Thoracic aorta (tissue), 2 donors: ENCODE results near the gene GPX4. TPM values are rescaled to one million over a fixed set of nuclear protein-coding genes. Genes with fewer than 3 reads are reported as not detected.

ENCODE experiments used
- ATAC-seq: fragments of 150-250 bp; one replicate; pipeline ENCODE4 v1.8.0; 2017; ENCODE audit warnings: low read depth; ENCODE audit not compliant: insufficient number of reproducible peaks, low FRiP score
- DNase-seq: peaks from one replicate; pipeline ENCODE4 v3.0.0-alpha.2; 2020; ENCODE audit warnings: low spot score
- H3K27ac ChIP-seq, 2 donors: fragments of 200-600 bp; sonication (generic); 1 replicate in 1 of 2; 2 replicates in 1 of 2; pipeline ENCODE4 v1.5.1; 2016; ENCODE audit warnings: mild to moderate bottlenecking in 2 of 2, moderate library complexity in 2 of 2
- H3K27me3 ChIP-seq: fragments of 200-600 bp; sonication (generic); replicated peaks from 2 replicates; pipeline ENCODE4 v1.6.0; 2016; ENCODE audit warnings: mild to moderate bottlenecking; ENCODE audit not compliant: insufficient read depth
- H3K36me3 ChIP-seq: fragments of 200-600 bp; sonication (generic); one replicate; pipeline ENCODE4 v1.5.1; 2016
- H3K4me1 ChIP-seq, 2 donors: fragments of 200-600 bp; sonication (generic); 1 replicate in 1 of 2; 2 replicates in 1 of 2; pipeline versions ENCODE4 v1.5.1 to v1.6.0; 2016; ENCODE audit warnings: low read depth in 2 of 2, mild to moderate bottlenecking in 1 of 2; ENCODE audit not compliant: control insufficient read depth in 1 of 2
- H3K4me3 ChIP-seq: fragments of 200-600 bp; sonication (generic); 2 replicates; pipeline ENCODE4 v1.5.1; 2016; ENCODE audit warnings: mild to moderate bottlenecking
- H3K9me3 ChIP-seq: fragments of 200-600 bp; sonication (generic); 2 replicates; pipeline ENCODE4 v1.5.1; 2016
- CTCF ChIP-seq: fragments of 200-600 bp; sonication (generic); IDR thresholded peaks from one replicate; pipeline ENCODE4 v1.5.1; 2019; ENCODE audit warnings: antibody characterized with exemption
- total RNA-seq, 2 donors: library from RNA; depleted of rRNA; stranded (reverse); fragments of >200 nt; gene quantifications; one replicate each; pipeline versions ENCODE4 v1.1.0 to v1.2.3, GENCODE V29; 2016

Gene GPX4
- total RNA-seq, 2 donors from 2014 or later, result 259 to 441 TPM

DNA sequence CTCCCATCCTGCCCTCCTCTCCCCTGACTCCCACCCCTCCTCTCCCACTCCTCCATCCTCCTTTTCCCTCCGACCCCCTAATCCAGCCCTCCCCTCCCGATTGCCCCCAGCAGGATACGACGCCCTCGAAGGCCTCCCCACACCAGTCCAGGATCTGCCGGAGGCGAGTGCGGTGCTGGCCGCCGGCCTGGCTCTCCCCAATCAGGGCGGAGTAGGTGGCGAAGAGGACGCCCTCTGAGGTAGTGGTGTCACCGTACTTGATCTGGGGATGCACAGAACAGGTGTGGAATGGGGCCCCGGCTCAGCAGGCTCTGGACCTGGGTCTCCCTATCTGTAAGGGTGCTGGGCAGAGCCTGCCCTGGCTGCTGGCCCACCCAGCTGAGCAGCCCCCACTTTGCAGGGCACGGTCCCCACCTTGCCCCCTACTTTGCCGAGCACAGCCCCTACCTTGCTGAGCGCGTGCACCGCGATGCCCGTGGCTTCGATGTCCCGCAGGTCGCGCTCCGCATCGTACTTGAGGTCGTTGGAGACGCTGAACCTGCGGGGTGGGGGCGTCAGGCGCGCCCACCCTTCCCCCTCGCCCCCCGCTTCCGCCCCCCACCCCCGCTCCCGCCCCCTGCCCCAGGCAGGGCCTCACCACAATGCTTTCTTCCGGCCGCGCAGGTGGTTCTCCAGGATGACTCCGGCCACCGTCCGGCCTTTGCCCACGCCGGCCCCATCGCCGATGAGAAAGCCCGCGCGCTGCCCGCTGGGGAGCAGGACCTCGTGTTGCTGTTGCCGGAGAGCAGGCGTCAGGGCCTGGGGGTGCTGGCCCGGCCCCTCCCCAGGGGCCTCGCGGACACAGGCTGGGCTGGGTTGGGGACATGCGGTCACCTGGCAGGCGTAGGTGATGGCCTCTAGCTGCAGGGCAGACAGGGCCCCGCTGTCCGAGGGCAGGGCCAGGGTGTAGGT lies 18.5 kb downstream of the GPX4 start:
- H3K36me3 ChIP-seq, result peaks cover 90% of the 10 kb centered on the region

DNA sequence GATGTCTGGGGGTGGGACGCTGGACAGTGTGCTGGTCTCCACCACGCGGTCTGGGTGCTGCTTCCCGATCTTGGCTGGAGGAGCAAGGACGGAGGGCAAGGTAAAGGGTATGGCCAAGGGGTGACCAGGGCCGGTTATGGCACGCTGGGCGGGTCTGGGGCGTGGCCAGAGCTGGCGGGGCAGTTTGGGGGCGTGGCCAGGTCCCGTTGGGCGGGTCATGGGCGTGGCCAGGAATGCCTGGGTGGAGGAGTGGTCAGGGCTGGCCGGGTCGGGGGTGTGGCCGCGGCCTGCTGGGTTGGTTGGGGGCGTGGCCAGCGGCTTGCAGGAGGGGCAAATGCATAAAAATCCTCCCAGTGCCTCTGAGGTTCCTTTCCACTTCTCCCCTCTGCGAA lies 19.2 kb downstream of the GPX4 start:
- Histone ChIP-seq H3K27me3 (no peaks in the 10 kb centered on the region), H3K27ac (no peak overlapping the region), H3K4me3 (no peak overlapping the region), H3K36me3 (peaks cover 88% of the 10 kb centered on the region), H3K9me3 (no peaks in the 10 kb centered on the region), H3K4me1 (peaks cover 21 to 32% of the 10 kb centered on the region in 2 donors)
- no peak for TF ChIP-seq CTCF
- peak; percentile 20 for ATAC-seq
- no peak for DNase-seq

More for the DNA sequence above, 18.5 kb downstream of the GPX4 start:
- no peaks in the 10 kb centered on the region for H3K9me3 ChIP-seq
- TF ChIP-seq CTCF, result no peak
- DNase-seq, result no peak
- no peak overlapping the region for H3K27ac ChIP-seq
- ATAC-seq, result no peak
- no peaks in the 10 kb centered on the region for H3K27me3 ChIP-seq
- peaks cover 21 to 26% of the 10 kb centered on the region in 2 donors for H3K4me1 ChIP-seq
- H3K4me3 ChIP-seq, result no peak overlapping the region

DNA sequence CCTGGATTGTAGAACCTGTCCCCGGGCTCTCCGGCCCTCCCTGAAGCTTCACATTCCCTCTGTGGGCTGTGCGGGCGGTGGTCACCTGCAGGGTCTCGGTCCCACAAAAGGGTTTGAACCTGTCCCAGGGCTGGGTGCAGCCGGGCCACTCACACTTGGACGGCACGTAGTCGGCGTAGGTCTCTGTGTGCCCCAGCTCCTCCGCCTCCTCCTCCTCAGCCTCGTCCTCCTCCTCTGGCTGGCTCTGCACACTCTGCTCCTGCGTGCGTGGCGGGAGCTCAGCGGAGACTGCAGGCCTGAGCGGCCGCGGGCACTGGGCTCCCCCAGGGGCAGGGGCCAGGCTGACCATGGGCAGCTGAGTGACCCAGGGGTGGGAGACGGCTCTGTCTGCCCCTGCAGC lies 19.6 kb downstream of the GPX4 start:
- H3K36me3 ChIP-seq, result peaks cover 84% of the 10 kb centered on the region

DNA sequence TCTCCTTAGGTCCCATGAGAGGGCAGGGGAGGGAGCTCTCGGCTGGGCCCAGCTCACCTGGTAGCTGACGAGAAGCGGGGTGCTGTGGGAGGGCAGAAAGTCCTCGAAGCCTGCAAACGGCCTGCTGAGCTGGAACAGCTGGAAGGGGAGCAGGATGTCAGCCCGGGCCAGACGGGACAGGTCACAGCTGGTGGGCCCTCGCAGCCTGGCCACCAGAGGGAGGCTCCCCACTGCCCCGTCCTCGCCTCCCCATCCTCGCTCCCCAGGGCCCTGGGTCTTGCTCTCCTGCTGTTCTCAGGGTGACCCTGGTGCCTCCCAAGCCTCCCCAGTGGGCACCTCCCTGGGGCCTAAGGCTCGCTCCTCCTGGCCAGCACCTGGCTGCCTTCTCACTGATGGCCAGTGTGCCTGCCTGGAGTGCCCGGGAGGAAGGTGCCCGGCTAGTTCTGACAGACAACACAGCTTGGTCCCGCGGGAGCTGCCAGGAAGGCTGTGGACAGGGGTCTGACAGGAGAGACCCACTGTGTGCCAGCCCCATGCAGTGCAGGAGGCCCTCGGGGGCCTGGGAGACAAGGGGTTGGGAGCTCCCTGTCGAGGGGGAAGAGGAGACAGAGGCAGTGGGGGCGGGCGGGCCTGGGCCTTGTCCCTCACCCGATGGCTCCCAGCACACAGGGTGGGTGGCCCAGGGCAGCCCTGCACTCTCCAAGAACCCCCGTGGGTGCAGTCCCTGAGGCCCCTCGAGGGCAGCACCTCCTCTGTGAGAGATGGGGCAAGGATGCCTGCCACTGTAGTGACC lies 20.3 kb downstream of the GPX4 start:
- H3K36me3 ChIP-seq, result peaks cover 77% of the 10 kb centered on the region
- no peaks in the 10 kb centered on the region for H3K27me3 ChIP-seq
- DNase-seq (no peak), ATAC-seq (no peak)
- TF ChIP-seq CTCF, result no peak
- peaks cover 26 to 39% of the 10 kb centered on the region in 2 donors for H3K4me1 ChIP-seq
- H3K27ac ChIP-seq, result peak overlapping the region in 1 of 2 donors; percentile 93
- H3K9me3 ChIP-seq, result no peaks in the 10 kb centered on the region
- H3K4me3 ChIP-seq, result no peak overlapping the region

More for the DNA sequence above, 19.6 kb downstream of the GPX4 start:
- no peaks in the 10 kb centered on the region for H3K9me3 ChIP-seq
- no peak overlapping the region for H3K4me3 ChIP-seq
- ATAC-seq (no peak), DNase-seq (no peak)
- no peak for TF ChIP-seq CTCF
- H3K27ac ChIP-seq, result no peak overlapping the region
- H3K4me1 ChIP-seq, result peaks cover 21 to 35% of the 10 kb centered on the region in 2 donors
- H3K27me3 ChIP-seq, result no peaks in the 10 kb centered on the region
